ENCODE results near the gene CDK2AP2.
"Not testable (repeated sequence)": the region's sequence is repeated elsewhere in the genome, so short reads cannot be mapped to it uniquely, and the experiment has no call there.

Gene CDK2AP2, protein sequence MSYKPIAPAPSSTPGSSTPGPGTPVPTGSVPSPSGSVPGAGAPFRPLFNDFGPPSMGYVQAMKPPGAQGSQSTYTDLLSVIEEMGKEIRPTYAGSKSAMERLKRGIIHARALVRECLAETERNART

DNA sequence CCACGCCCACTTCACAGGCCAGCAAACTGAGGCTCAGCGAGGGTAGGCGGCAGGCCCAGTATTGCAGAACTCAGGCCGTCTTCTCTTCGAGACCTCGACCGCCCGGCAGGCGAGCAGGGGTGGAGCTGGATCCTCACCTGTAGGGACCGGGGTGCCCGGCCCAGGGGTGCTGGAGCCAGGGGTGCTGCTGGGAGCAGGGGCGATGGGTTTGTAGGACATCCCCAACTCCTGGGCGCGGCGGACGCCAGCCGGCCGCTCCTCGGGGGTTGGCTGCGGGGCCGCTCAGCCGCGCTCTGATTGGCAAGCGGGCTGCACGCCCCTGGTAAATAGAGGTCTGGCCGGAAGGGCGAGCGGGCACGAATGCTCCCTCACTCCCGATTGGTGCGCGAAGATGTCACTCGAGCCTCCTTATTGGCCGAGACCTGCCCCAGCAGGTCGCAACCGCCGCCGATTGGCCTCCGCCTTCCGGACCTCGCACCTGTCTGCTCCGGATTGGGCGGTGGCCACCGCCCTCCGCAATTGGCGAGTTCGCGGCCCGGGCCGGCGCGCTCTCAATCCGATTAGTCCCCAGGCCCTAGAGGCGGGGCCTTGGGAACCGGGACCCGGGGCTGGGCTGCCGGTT, at the start of gene CDK2AP2:
Gene CDK2AP2 (minus strand): TSS at position 299 of the 622 bp plus-strand sequence. CDS start 80 bp downstream, at position 219.
- peak; percentile 92 to 96 (median 95) for DNase-seq (ENCODE audit: low read depth in 2 of 3, low spot score in 2 of 3)

DNA sequence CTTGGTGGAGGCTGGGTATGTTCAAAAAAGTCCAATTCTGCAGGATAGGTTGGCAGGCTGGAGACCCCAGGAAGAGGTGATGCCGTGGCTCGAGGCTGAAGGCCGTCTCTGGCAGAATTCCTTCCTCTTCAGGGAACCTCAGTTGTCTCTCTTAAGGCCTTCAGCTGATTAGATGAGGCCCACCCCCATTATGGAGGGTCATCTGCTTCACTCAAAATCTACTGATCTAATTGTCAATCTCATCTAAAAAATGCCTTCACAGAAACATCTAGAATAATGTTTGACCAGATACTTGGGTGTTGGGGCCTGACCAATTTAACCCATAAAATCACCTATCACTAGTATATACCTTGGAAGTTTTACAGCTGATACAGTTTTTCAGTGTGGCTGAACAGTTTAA, 48.3 kb upstream of the CDK2AP2 start:
- DNase-seq (ENCODE audit: low read depth in 2 of 3, low spot score in 2 of 3) = no peak

DNA sequence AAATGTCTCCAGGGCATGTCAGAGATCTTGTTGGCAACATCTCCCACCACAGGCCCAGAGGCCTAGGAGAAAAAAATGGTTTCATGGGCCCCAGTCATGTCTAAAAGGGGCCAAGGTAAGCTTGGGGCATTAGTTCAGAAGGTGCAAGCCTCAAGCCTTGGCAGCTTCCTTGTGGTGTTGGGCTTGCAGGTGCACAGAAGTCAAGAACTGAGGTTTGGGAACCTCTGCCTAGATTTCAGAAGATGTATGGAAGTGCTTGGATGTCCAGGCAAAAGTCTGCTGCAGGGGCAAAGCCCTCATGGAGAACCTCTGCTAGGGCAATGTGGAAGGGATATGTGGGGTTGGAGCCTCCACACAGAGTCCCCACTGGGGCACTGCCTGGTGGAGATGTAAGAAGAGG, 43.7 kb upstream of the CDK2AP2 start:
- not testable (repeated sequence) for DNase-seq (ENCODE audit: low read depth in 2 of 3, low spot score in 2 of 3)

DNA sequence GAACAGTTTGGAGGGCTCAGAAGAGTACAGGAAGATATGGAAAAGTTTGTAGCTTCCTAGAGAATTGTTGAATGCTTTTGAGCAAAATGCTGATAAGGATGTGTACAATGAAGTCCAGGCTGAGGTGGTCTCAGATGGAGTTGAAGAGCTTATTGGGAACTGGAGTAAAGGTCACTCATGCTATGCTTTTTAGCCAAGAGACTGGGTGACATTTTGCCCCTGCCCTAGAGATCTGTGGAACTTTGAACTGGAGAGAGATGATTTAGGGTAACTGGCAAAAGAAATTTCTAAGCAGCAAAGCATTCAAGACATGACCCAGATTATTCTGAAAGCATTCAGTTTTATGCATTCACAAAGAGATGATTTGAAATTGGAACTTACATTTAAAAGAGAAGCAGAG, 43.2 kb upstream of the CDK2AP2 start:
- DNase-seq (ENCODE audit: low read depth in 2 of 3, low spot score in 2 of 3) = no peak

DNA sequence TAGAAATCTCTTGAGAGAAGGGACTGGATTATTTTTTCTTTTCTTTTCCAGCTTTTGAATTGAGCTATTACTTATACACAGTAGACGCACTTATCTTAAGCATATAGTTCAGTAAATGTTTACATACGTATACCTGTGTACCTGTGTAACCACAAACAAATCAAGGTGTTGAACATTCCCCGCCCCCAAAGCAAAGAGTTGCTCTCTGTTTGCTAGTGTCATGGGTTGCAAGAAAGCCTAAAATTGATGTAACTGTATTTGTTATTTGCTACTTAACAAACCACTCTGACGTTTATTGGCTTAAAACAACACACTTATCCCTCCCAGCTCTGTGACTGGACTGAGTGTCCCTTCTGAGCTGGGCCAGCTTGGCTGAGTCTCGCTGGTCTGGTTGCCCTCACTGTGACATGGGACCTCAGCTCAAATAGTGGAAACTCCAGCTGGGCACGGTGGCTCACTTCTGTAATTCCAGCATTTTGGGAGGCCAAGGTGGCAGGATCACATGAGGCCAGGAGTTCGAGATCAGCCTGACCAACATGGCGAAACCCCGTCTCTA, 40.7 kb upstream of the CDK2AP2 start:
- no peak for DNase-seq (ENCODE audit: low read depth in 2 of 3, low spot score in 2 of 3)

DNA sequence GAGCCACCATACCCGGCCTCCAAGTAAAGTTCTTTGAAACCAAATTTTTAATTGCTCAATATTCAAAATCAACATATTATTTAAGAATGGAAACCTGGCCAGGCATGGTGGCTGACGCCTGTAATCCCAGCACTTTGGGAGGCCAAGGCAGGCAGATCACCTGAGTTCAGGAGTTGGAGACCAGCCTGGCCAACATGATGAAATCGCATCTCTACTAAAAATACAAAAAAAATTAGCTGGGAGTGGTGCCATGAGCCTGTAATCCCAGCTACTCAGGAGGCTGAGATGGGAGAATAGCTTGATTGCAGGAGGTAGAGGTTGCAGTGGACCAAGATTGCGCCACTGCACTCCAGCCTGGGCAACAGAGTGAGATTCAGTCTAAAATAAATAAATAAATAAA, 40.1 kb upstream of the CDK2AP2 start:
- DNase-seq (ENCODE audit: low read depth in 2 of 3, low spot score in 2 of 3) = not testable (repeated sequence)

DNA sequence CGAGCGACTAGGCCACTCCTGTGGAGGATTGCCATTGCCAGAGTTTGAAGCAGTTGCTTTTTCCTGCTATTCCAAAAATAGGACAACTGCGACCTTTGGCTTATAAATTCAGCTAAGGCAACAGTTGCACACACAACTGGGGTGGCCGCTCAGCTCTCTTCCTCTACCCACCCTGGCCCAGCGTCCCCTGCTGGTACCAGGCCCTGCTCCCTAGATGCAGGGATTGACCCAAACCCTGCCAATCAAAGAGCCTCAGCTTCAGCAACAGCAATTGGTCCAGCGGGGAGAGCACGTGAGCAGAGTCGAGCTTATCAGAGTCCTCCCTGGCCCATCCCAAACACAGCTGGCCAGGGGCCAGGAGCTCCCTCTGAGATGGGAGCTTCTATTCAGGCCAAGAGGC, 37.3 kb upstream of the CDK2AP2 start:
- no peak for DNase-seq (ENCODE audit: low read depth in 2 of 3, low spot score in 2 of 3)

DNA sequence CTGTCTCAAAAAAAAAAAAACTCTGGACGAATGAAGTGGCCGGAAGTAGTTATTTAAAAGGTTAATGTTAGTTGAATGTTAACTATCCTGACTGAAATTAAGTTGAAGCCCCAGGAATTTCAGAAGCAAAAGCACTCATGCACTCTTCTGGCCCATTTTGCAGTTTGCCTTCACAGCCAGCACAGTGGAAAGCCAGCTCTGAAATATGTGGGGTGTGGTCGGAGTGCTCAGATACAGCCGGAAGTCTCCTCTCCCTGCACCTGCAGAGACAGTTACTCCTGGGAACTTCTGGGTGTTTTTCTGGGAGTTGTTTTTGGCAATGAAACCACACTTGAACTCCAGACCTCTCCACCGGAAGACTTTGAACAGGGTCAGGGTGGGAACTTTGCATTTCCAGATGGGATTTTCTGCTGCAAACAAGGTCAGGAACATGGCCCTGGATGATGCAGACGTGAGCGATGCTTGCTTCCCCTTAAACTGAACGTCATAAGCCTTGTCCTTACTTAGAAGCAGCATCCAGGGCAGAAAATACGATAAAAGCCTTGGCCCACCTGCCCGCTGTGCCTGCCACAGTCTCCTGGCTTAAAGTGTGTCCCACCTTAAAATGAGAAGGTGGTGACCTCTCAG, 36.8 kb upstream of the CDK2AP2 start:
- no peak for DNase-seq (ENCODE audit: low read depth in 2 of 3, low spot score in 2 of 3)

DNA sequence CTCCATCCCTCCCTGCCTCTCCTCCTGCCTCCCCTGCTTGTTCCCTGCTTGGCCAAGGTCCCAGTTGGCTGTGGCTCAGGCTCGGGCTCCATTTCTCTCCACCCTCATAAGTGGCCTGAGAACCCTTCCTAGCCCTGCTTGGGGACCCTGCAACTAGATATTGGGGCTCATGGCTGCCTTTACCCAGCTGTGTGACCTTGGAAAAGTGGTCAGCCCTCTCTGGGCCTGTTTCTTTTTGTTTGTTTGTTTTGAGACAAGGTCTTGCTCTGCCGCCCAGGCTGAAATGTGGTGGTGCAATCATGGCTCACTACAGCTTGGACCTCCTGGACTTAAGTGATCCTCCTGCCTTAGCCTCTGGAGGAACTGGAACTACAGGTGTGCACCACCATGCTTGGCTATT, 35.6 kb upstream of the CDK2AP2 start:
- no peak for DNase-seq (ENCODE audit: low read depth in 2 of 3, low spot score in 2 of 3)

DNA sequence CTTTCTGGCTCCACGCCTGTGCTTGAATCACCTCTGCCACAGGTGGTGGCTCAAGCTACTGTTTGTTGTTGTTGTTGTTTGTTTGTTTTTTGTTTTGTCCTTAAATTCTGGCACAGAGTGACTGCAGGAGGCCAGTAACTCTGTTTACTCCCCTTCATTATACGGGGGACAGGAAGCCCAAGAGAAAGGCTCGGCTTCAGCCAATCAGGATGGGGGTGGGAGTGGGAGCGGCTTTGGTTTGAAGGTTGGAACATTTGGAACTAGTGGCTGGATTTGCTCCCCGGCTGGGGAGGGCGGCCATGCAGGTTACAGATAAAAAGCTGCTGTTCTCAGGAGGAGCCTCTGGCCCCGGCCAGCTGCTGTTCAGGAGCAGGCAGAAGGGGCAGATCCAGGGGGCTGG, 35.0 kb upstream of the CDK2AP2 start:
- DNase-seq (ENCODE audit: low read depth in 2 of 3, low spot score in 2 of 3) = no peak

DNA sequence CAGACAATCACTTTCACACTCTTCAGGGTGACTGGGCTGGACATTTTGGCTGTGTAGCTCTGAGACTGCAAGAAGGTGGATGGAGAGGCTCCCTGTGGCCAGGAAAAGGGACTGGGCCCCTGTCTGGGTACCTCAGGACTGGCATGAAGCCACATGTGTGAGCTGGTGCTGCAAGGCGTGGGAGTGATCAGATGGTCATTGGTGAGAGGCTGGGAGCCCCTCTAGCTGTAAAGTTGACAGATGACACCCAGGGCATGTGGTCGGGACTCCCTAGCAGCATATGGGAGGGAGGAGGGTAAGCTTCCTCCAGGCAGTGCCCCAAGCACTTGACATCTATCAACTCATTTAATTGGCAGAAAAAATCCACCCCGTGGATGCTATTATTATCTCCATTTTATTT, 34.2 kb upstream of the CDK2AP2 start:
- DNase-seq (ENCODE audit: low read depth in 2 of 3, low spot score in 2 of 3) = no peak

DNA sequence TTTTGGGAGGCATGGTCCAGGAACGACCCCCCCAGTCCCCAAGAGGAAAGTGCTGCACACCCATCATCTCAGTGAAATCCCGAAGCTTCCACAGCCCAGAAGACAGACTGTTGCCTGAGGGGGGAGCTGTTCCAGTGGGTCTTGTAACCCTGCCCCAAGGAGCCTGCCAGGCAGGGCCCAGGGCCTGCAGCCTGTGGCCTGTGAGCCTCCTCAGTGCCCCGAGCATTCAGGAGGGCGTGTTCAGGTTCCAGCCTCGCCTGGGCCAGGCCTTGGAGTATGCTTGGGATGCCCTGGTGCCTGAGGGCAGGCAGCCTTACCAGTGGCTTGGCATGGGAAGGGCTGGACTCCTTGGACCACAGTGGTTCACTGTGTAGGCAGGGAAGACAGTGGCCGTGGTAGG, 33.2 kb upstream of the CDK2AP2 start:
- DNase-seq (ENCODE audit: low read depth in 2 of 3, low spot score in 2 of 3) = no peak

DNA sequence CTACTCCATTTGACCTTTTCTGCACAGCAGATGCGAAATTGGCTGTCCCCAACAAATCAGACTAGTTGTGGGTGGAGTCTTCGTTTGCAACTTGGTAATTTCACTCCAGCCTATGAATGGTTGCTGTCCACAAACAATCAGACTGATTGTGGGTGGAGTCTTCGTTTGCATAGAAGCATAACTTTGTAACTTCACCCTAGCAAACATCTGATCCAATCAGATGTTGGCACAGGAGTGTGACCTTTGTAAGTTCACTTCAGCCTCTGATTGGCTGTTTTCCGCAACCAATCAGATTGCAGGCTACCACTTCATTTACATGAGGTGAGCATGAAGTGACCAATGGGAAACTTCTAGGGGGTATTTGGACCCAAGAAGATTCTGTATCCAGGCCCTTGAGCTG, 31.6 kb upstream of the CDK2AP2 start:
- DNase-seq (ENCODE audit: low read depth in 2 of 3, low spot score in 2 of 3) = no peak

DNA sequence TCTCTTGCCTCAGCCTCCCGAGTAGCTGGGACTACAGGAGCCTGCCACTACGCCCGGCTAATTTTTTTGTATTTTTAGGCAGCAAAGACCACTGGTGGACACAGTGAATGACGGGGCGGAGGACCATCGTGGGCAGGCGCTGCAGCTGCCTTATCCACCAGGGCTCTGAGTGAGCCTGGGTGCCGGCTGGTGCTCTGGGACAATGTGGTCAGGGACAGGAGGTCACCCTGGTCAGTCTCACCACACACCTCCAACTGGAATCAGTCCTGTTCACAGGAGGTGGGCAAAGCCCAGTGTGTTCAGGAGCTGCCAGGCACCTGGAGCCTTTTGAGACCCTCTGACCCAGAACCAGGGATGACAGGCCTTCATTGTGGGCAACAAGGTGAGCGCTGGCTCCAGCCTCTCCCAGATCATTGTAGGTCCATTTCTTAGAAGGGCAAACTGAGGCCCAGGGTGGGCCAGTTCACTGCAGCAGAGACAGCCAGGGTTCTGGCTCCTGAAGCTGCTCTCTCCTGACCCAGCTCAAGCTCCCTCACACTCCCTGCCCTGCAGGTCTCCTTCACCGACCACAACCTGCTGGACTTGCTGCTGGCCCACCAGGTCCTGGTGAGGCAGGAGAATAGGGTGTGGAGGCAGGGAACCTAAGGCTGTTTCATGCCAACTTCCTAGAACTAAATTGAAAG, 31.0 kb upstream of the CDK2AP2 start:
- DNase-seq (ENCODE audit: low read depth in 2 of 3, low spot score in 2 of 3) = no peak

DNA sequence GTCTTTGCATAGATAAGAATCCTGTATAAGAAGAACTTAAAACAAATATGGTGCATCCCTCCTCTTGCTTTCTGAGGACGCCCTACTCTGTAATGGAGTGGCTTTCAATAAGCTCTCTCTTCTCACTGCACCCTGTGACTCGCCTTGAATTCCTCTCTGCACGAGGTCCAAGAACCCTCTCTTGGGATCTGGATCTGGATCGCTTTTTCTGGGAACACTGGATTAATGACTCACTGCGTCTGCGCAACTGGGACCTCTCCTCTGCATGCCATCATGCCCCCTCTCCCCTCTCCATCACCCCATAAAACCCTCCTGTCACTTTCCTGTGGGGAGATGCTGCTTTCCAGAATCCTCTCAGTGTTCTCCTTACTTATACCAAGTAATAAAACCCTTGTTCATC, 30.3 kb upstream of the CDK2AP2 start:
- DNase-seq (ENCODE audit: low read depth in 2 of 3, low spot score in 2 of 3) = no peak

DNA sequence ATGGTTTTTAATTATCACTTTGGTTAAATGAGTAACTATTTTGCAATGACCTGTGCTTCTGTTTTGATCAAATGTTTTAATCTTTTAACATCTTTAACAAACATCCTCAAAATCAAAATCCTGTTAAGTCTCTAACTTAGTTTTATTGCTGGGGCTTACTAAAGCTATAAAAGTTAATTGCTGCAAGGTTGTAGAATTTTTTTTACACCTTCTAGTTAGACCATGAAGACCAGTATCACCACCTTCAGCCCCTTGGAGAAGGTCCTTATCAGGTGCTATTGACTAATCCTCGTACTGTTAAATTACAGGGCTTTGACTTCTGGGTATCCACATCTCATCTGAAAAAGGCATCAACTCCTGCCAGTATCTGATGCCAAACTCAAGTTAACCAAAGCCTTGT, 27.6 kb upstream of the CDK2AP2 start:
- no peak for DNase-seq (ENCODE audit: low read depth in 2 of 3, low spot score in 2 of 3)

DNA sequence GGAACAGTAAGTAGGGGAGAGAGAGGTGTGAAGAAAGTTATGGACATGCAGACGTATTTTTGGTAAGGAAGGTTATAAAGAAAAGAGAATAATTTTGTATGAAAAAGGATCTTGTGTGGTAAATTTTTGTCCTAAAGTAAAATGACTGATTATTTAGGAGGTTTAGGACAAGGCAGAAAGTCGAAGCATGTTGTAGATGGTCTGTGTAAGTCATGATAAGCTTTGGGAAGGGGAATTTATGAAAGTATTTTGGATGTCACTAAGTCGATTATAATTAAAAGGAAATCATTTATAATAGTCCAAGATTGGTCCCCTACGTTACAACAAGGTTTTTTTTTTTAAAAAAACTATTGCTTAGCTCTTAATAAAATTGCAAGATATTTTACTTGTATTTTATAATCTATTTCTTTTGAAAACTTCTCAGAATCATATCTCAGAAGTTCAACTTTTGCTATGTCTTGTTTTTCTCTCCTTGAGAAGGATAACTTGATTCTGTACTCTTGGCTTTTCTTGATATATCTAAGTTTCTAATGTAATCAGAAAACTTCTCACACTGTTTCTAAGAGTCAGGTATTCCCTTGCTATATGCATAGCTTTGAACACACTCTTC, 26.2 kb upstream of the CDK2AP2 start:
- no peak for DNase-seq (ENCODE audit: low read depth in 2 of 3, low spot score in 2 of 3)

DNA sequence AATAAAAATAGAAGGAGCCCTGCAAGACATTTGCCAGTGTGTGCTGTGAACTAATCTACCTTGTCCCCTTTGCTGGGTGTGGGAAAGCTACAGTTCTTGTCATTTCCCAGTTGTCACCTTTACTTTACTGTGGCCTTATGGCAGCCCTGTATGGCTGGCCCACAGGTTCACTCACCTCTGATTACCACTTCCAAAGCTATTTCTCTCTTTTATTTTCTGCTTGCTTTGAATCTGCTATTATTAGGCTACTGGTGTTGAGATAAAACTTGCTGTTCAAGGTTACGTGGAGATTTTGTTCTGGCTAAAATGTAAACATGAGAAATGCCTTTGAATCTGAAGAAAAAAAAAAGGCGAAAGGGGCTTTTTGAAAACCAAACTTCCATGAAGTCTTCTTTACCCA, 24.9 kb upstream of the CDK2AP2 start:
- DNase-seq (ENCODE audit: low read depth in 2 of 3, low spot score in 2 of 3) = no peak

DNA sequence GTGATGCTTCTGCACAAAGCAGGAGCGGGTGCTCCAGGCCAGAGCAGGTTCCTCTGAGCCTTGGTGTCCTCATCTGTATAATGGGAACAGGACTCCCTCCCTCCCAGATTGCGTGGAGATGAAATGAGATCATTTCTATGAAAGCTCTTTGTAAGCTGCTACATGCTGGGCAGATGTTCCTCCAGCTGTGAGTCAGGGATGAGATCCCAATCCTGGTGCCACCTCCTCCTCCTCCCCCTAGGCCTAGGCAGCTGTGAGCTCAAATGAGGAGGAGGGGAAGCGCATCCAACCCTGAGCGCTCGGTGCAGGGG, 22.3 kb upstream of the CDK2AP2 start:
- no peak for DNase-seq (ENCODE audit: low read depth in 2 of 3, low spot score in 2 of 3)

DNA sequence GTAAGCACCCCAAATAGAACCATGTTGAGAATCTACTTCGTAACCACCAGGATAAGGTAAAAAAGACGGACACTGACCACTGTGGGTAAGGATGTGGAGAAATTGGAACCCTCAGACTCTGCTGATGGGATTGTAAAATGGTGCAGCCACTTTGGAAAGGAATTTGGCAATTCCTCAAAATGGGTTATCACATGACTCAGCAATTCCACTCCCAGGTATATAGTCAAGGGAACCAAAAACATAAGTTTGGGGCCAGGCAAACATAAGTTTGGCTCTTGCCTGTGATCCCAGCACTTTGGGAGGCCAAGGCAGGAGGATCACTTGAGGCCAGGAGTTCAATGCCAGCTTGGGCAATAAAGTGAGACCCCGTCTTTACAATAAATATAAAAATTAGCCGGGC, 20.4 kb upstream of the CDK2AP2 start:
- DNase-seq (ENCODE audit: low read depth in 2 of 3, low spot score in 2 of 3) = no peak

DNA sequence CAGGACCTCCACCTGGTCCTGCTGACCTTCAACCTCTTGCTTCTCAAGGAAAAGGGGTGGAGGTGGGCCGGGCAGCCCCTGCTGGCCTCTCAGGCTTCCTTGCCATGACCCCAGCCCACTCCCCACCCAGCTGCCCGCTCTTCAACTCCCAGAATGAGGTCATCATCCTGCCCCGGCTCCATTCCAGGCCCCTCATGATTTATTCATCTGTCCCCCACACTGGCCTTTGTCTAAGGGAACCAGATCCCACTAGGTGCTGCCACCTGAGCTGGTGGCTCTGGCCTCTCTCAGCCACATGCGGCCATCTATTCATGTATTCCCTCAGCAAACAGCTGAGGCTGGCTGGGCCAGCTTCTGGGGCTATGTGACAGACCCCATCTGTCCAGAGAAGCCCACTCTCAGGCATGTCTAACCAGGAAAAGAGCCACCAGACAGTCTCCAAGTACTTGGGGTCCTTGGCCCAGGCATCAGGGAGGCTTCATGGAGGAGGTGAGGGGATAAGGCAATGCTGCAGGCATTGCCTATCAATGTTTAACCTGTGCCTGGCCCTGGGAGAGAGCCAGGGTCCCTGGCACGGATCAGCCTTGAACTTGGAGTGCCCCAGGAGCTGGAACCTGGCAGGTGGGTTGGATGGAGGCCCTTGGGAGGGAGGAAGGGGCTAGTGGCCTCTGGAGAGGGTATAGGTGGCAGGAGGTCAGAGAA, 17.5 kb upstream of the CDK2AP2 start:
- no peak for DNase-seq (ENCODE audit: low read depth in 2 of 3, low spot score in 2 of 3)

Measured in activated CD8-positive, alpha-beta memory T cell treated with anti-CD3 and anti-CD28 coated beads for 48 hours (primary cell).